HepG2 (cell line): ENCODE results near the gene TMEM204. TPM values are rescaled to one million over a fixed set of nuclear protein-coding genes. Genes with fewer than 3 reads are reported as not detected.

Experiments
- ATAC-seq: fragments of 200-7000 bp; cut with Tn5 transposase; 3 replicates; pipeline ENCODE4 v1.9.1; 2020; ENCODE audit warnings: mild to moderate bottlenecking, moderate library complexity
- BruUV-seq: library from RNA; stranded (reverse); fragments of 400-500 nt; replicated peaks from 2 replicates; lab custom pipeline; 2021; lab: Mats Ljungman, UMichigan
- CTCF ChIA-PET: fragments of 300-600 bp; formaldehyde crosslinking; extraction: SDS; loops from one replicate; lab custom pipeline; 2021; ENCODE audit warnings: low total read pairs, inconsistent platforms, low intra/inter-chr PET ratio; lab: Yijun Ruan, JAX
- POLR2A ChIA-PET: fragments of 350-600 bp; sonication (Branson Sonifier 250); formaldehyde crosslinking; loops from one replicate; lab custom pipeline; 2020; ENCODE audit warnings: antibody characterized with exemption, inconsistent platforms; lab: Yijun Ruan, JAX
- DNase-seq: peaks from one replicate; pipeline ENCODE4 v3.0.0-alpha.2; 2015; ENCODE audit warnings: low spot score
- FAIRE-seq: peaks from 3 replicates; lab custom pipeline; 2011; peaks lifted over from hg19 to GRCh38; lab: Jason Lieb, UNC
- H2AFZ ChIP-seq: one replicate; pipeline ENCODE4 v1.6.1; 2011; ENCODE audit warnings: low read length, inconsistent platforms
- H3K27ac ChIP-seq: fragments of 300-600 bp; 3 replicates; pipeline ENCODE4 v1.8.0; 2011; ENCODE audit warnings: mixed run types, mild to moderate bottlenecking, mixed read lengths, low read length, inconsistent platforms; ENCODE audit not compliant: insufficient read depth; ENCODE audit errors: extremely low read length
- H3K27me3 ChIP-seq, 2 experiments: fragments of 200-600 bp in 1 of 2; 2 replicates in 1 of 2; 3 replicates in 1 of 2; pipeline versions ENCODE4 v1.6.0 to v1.8.0; 2011; ENCODE audit warnings: low read length in 2 of 2, mild to moderate bottlenecking in 2 of 2, moderate library complexity in 2 of 2, inconsistent platforms in 1 of 2; ENCODE audit not compliant: insufficient read depth in 2 of 2, control insufficient read depth in 1 of 2
- H3K36me3 ChIP-seq, 2 experiments: fragments of 200-600 bp in 1 of 2; replicated peaks in 1 of 2; 2 replicates in 1 of 2; 3 replicates in 1 of 2; pipeline versions ENCODE4 v1.5.1 to v1.8.0; 2011; ENCODE audit warnings: low read length in 2 of 2, inconsistent platforms in 1 of 2; ENCODE audit not compliant: insufficient read depth in 2 of 2, control insufficient read depth in 1 of 2
- H3K4me1 ChIP-seq: 2 replicates; pipeline ENCODE4 v1.5.1; 2012; ENCODE audit warnings: low read length, inconsistent platforms; ENCODE audit not compliant: insufficient read depth
- H3K4me2 ChIP-seq: 2 replicates; pipeline ENCODE4 v1.6.0; 2011; ENCODE audit warnings: low read depth, low read length, inconsistent platforms
- H3K4me3 ChIP-seq, 3 experiments: fragments of 200-600 bp in 1 of 3; sonication (generic), shearing (Covaris generic) in 1 of 3; replicated peaks in 1 of 3; 2 replicates each; pipeline ENCODE4 v1.5.1; 2011 to 2016; ENCODE audit warnings: low read length in 3 of 3, inconsistent platforms in 2 of 3, low read depth in 2 of 3, mild to moderate bottlenecking in 2 of 3, control low read depth in 1 of 3, mixed read lengths in 1 of 3; ENCODE audit not compliant: insufficient read depth in 1 of 3
- H3K79me2 ChIP-seq: one replicate; pipeline ENCODE4 v1.6.1; 2011; ENCODE audit warnings: low read length, inconsistent platforms; ENCODE audit not compliant: insufficient read depth
- H3K9ac ChIP-seq: 2 replicates; pipeline ENCODE4 v1.6.0; 2011; ENCODE audit warnings: mild to moderate bottlenecking, low read depth, low read length, inconsistent platforms; ENCODE audit not compliant: insufficient read depth
- H3K9me3 ChIP-seq: 2 replicates; pipeline ENCODE4 v1.5.1; 2012; ENCODE audit warnings: mild to moderate bottlenecking, low read length
- H4K20me1 ChIP-seq: 2 replicates; pipeline ENCODE4 v1.6.0; 2011; ENCODE audit warnings: inconsistent platforms, mild to moderate bottlenecking, low read length, moderate library complexity; ENCODE audit not compliant: insufficient read depth
- CENPT ChIP-seq: sonication (generic); formaldehyde crosslinking; IDR thresholded peaks from 2 replicates; pipeline ENCODE4 v1.8.0; 2022; ENCODE audit warnings: low read depth, mild to moderate bottlenecking, moderate library complexity, missing genetic modification reagents
- HOXA7 ChIP-seq: sonication (generic); formaldehyde crosslinking; IDR thresholded peaks from 2 replicates; pipeline ENCODE4 v1.8.1; 2022; ENCODE audit warnings: mild to moderate bottlenecking, missing genetic modification reagents, moderate library complexity
- JUN ChIP-seq: sonication (generic); formaldehyde crosslinking; IDR thresholded peaks from 2 replicates; pipeline ENCODE4 v1.4.0; 2020; ENCODE audit warnings: mild to moderate bottlenecking, missing genetic modification reagents
- NCOA1 ChIP-seq: sonication (generic); formaldehyde crosslinking; IDR thresholded peaks from 2 replicates; pipeline ENCODE4 v1.9.0; 2021; ENCODE audit warnings: missing genetic modification reagents
- SKI ChIP-seq: fragments of 450-650 bp; IDR thresholded peaks from one replicate; pipeline ENCODE4 v1.6.1; 2018; ENCODE audit warnings: mild to moderate bottlenecking; ENCODE audit not compliant: partially characterized antibody
- STAG1 ChIP-seq: sonication (generic); formaldehyde crosslinking; IDR thresholded peaks from 2 replicates; pipeline ENCODE4 v1.4.0; 2020; ENCODE audit warnings: missing genetic modification reagents
- ZFP1 ChIP-seq: IDR thresholded peaks from 2 replicates; pipeline ENCODE4 v1.6.1; 2016
- ZFX ChIP-seq: sonication (generic); formaldehyde crosslinking; IDR thresholded peaks from 2 replicates; pipeline ENCODE4 v1.4.0; 2020; ENCODE audit warnings: mild to moderate bottlenecking, low read depth, missing genetic modification reagents, moderate library complexity
- ZNF552 ChIP-seq: sonication (generic); formaldehyde crosslinking; IDR thresholded peaks from 2 replicates; pipeline ENCODE4 v1.9.0; 2022; ENCODE audit warnings: missing genetic modification reagents, mild to moderate bottlenecking, borderline replicate concordance
- WGBS: methylation state at CpG from one replicate; pipeline ENCODE4 v1.1.6; 2017; ENCODE audit warnings: low lambda C conversion rate; 5-methylcytosine and 5-hydroxymethylcytosine counted together
- in situ Hi-C: cut with HindIII; loops from 2 replicates; pipeline ENCODE4 v1.10.0; 2017; ENCODE audit warnings: low pct_unique_long_range_greater_than_20kb; ENCODE audit not compliant: extremely low pct_ligation_motif_present
- intact Hi-C: fragments of 100-400 bp; cut with micrococcal nuclease; formaldehyde crosslinking; loops from one replicate; pipeline ENCODE4 v1.10.0; 2022; ENCODE audit not compliant: unreplicated experiment
- polyA plus RNA-seq, 8 experiments: library from polyadenylated mRNA; depleted of rRNA in 3 of 8; stranded (reverse) in 7 of 8; unstranded in 1 of 8; fragments of >200 nt; fragmentation: Illumina TruSeq in 4 of 8; extraction: Trizol in 4 of 8; gene quantifications; 2 replicates each; pipeline versions ENCODE4 v1.2.1 to v1.2.3, GENCODE V29; 2011 to 2016; ENCODE audit warnings: low read depth in 4 of 8, missing spikeins in 1 of 8, mixed read lengths in 1 of 8; ENCODE audit not compliant: insufficient read depth in 1 of 8
- total RNA-seq, 5 experiments: library from RNA; depleted of rRNA; stranded (reverse); fragments of >200 nt; fragmentation: Illumina TruSeq; extraction: Trizol; gene quantifications; 2 replicates each; pipeline ENCODE4 v1.2.3, GENCODE V29; 2016; ENCODE audit warnings: low read depth in 1 of 5
- TF ChIP-seq, protein P1 (sequence below): IDR thresholded peaks from 2 replicates; pipeline ENCODE4 v1.4.0; 2020; ENCODE audit warnings: mild to moderate bottlenecking, missing genetic modification reagents
- TF ChIP-seq, protein P2 (sequence below): sonication (generic); formaldehyde crosslinking; IDR thresholded peaks from 2 replicates; pipeline ENCODE4 v1.5.0; 2020; ENCODE audit warnings: mild to moderate bottlenecking, missing genetic modification reagents, moderate library complexity

TMEM204 gene
- total and polyA plus RNA-seq, 2 of the 13 experiments (the other 11 are each of a cell fraction or from before 2014, with no cell fraction given) = not detected

DNA sequence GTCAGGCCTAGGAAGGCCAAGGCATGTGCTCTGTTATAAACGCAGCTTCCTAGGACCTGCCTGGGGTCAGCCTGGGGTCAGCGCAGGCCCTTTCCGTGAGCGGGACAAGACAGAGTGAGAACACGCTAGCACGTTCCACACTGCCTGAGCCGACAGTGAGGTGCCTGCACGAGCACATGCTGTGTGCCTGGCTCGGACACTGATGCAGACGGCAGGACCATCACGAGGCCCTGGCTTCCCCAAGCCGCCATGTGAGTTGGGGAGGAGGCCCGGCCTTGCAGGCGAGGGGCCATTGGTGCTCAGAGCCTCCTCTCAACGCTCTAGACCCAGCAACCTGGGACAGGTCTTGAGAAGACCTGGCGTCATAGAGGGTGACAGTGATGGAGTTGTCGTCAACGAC, 9.1 kb downstream of the TMEM204 start:
- H4K20me1 ChIP-seq = no peaks in the 10 kb centered on the region
- FAIRE-seq (no peak), DNase-seq (no peak), ATAC-seq (no peak)
- H2AFZ ChIP-seq = no peak overlapping the region
- H3K27ac ChIP-seq = no peak overlapping the region
- no peak overlapping the region for H3K4me2 ChIP-seq
- H3K27me3 ChIP-seq = no peaks in the 10 kb centered on the region
- intact Hi-C loops (no loop called here), in situ Hi-C loops (no loop called here)
- H3K4me3 ChIP-seq = no peak overlapping the region
- H3K79me2 ChIP-seq = no peaks in the 10 kb centered on the region
- 100% methylated on average over 11 of the region's 18 CpGs for WGBS
- H3K9ac ChIP-seq = no peak overlapping the region
- BruUV-seq = no TSS peak
- no peaks in the 10 kb centered on the region for H3K9me3 ChIP-seq
- ChIA-PET POLR2A (no interaction called here), CTCF (no interaction called here)
- H3K36me3 ChIP-seq = no peaks in the 10 kb centered on the region; a peak in 1 of 5 replicates
- H3K4me1 ChIP-seq = peaks cover 26% of the 10 kb centered on the region
- no peak for TF ChIP-seq NCOA1 (CRISPR knock-in tag)
- TF ChIP-seq ZNF552 (CRISPR knock-in tag) = no peak
- no peak for TF ChIP-seq CENPT
- no peak for TF ChIP-seq HOXA7 (CRISPR knock-in tag)

DNA sequence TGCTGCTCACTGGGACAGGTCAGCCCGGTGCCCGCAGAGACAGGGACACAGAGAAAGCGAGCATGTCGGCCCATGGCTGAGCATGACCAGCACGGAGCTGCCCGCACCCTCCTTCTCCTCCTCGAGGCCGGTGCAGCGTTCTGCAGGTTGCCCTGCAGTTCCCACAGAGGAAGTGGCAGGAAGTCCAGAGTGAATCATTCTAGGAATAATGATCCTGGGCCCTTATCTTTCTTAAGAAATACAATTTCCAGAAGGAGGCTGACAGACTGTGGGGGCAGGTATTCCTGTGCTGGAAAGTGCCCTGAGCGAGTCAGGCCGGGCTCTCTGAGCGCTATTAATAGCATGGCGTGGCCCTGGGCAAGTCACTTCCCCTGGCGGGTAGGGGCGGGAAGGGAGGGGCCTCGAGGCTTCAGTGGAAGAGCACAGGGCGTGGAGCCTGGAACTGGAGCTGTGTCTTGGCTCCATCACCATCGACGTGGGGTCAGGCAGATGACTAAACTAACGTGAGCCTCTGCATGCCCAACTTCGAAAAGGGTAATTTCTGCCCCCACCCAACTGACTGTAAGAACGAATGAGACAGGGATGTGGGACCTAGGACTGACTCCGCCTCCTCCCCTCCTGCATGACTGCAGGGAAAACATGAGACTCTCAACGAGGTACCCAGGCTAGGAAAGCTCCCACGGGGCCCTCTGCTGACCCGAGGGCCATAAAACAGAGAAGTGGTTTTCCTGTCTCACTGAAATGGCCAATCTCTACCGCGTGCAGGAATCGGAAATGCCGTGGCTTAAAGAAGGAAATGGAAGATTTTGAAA, 9.8 kb downstream of the TMEM204 start:
- no peak overlapping the region for H3K4me3 ChIP-seq
- no peak overlapping the region for H3K27ac ChIP-seq
- peak; percentile 39 for DNase-seq
- in situ Hi-C loops = no loop called here
- H3K9me3 ChIP-seq = no peaks in the 10 kb centered on the region
- TF ChIP-seq STAG1 (CRISPR knock-in tag) (peak; percentile 25), ZFP1 (no peak), JUN (CRISPR knock-in tag) (no peak), SKI (no peak), ZFX (CRISPR knock-in tag) (no peak)
- TF ChIP-seq, protein P1, sequence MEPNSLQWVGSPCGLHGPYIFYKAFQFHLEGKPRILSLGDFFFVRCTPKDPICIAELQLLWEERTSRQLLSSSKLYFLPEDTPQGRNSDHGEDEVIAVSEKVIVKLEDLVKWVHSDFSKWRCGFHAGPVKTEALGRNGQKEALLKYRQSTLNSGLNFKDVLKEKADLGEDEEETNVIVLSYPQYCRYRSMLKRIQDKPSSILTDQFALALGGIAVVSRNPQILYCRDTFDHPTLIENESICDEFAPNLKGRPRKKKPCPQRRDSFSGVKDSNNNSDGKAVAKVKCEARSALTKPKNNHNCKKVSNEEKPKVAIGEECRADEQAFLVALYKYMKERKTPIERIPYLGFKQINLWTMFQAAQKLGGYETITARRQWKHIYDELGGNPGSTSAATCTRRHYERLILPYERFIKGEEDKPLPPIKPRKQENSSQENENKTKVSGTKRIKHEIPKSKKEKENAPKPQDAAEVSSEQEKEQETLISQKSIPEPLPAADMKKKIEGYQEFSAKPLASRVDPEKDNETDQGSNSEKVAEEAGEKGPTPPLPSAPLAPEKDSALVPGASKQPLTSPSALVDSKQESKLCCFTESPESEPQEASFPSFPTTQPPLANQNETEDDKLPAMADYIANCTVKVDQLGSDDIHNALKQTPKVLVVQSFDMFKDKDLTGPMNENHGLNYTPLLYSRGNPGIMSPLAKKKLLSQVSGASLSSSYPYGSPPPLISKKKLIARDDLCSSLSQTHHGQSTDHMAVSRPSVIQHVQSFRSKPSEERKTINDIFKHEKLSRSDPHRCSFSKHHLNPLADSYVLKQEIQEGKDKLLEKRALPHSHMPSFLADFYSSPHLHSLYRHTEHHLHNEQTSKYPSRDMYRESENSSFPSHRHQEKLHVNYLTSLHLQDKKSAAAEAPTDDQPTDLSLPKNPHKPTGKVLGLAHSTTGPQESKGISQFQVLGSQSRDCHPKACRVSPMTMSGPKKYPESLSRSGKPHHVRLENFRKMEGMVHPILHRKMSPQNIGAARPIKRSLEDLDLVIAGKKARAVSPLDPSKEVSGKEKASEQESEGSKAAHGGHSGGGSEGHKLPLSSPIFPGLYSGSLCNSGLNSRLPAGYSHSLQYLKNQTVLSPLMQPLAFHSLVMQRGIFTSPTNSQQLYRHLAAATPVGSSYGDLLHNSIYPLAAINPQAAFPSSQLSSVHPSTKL = no peak
- TF ChIP-seq, protein P2, sequence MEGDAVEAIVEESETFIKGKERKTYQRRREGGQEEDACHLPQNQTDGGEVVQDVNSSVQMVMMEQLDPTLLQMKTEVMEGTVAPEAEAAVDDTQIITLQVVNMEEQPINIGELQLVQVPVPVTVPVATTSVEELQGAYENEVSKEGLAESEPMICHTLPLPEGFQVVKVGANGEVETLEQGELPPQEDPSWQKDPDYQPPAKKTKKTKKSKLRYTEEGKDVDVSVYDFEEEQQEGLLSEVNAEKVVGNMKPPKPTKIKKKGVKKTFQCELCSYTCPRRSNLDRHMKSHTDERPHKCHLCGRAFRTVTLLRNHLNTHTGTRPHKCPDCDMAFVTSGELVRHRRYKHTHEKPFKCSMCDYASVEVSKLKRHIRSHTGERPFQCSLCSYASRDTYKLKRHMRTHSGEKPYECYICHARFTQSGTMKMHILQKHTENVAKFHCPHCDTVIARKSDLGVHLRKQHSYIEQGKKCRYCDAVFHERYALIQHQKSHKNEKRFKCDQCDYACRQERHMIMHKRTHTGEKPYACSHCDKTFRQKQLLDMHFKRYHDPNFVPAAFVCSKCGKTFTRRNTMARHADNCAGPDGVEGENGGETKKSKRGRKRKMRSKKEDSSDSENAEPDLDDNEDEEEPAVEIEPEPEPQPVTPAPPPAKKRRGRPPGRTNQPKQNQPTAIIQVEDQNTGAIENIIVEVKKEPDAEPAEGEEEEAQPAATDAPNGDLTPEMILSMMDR (CRISPR knock-in tag) = peak; percentile 40
- POLR2A ChIA-PET = no interaction called here
- no peaks in the 10 kb centered on the region for H3K79me2 ChIP-seq
- no peaks in the 10 kb centered on the region for H3K27me3 ChIP-seq
- no peak overlapping the region for H2AFZ ChIP-seq
- no peaks in the 10 kb centered on the region for H4K20me1 ChIP-seq
- H3K36me3 ChIP-seq = no peaks in the 10 kb centered on the region; a peak in 2 of 5 replicates
- CTCF ChIA-PET = no interaction called here
- H3K9ac ChIP-seq = no peak overlapping the region
- WGBS = 84% methylated on average over 29 of the region's 30 CpGs
- BruUV-seq = no TSS peak
- H3K4me2 ChIP-seq = no peak overlapping the region
- peaks cover 32% of the 10 kb centered on the region for H3K4me1 ChIP-seq
- no peak for ATAC-seq
- intact Hi-C loops = no loop called here
- FAIRE-seq = peak; percentile 51
